HG03025 (cell line): ENCODE data around the gene POLR2L.

Experiments used
- ATAC-seq: cut with Tn5 transposase; IDR thresholded peaks from one replicate; pipeline ENCODE4 v1.9.1; 2021; ENCODE audit warnings: mild to moderate bottlenecking, moderate library complexity; ENCODE audit not compliant: unreplicated experiment, low FRiP score

POLR2L gene

DNA sequence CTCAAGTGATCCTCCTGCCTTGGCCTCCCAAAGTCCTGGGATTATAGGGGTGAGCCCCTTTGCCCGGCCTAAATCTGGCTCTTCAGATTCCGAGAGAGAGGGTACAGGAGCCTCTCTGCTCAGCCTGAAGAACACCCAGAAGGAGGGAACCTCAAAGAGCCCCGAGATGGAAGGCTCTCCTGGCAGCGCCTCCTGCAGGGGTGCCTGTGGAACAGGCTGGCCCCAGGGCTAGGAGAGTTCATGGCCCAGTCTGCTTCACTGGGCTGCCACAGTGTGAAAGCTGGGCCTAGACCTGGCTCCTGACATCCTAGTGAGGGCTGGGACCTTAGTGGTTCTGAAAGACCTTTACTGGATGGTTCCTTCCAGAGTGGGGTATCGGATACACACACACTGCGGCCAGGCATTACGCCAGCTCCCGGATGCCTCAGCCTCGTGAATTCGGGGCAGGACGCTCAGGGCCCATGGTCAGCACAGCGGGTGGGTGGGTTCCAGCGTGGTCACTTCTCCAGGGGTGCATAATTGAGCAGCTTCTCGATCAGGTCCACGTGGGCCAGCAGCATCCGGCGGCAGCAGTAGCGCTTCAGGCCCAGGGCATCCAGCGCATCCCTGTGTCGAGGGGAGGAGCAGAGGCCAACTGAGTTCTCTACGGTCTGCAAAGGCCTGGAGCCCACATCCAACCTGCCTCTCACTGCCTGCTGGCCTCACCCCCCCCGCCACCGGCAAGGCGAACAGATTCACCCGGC is 2.3 kb downstream of the POLR2L start:
- ATAC-seq = no peak

DNA sequence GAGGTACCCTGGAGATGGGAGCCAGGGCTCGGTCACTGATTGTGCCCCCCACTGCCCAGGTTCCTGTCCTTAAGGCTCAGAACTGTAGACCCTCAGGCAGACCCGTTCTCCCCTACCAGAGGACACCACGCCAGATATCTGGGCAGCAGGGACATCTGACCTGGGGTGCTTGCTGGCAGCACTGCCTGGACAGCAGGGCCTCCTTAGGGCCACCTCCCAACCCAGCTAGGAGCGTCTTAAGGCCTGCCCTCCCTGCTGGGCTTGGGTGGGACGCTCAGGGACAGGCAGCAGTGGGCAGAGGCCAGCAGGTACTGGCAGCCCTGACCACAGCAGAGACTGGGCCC is 3.1 kb downstream of the POLR2L start:
- no peak for ATAC-seq

DNA sequence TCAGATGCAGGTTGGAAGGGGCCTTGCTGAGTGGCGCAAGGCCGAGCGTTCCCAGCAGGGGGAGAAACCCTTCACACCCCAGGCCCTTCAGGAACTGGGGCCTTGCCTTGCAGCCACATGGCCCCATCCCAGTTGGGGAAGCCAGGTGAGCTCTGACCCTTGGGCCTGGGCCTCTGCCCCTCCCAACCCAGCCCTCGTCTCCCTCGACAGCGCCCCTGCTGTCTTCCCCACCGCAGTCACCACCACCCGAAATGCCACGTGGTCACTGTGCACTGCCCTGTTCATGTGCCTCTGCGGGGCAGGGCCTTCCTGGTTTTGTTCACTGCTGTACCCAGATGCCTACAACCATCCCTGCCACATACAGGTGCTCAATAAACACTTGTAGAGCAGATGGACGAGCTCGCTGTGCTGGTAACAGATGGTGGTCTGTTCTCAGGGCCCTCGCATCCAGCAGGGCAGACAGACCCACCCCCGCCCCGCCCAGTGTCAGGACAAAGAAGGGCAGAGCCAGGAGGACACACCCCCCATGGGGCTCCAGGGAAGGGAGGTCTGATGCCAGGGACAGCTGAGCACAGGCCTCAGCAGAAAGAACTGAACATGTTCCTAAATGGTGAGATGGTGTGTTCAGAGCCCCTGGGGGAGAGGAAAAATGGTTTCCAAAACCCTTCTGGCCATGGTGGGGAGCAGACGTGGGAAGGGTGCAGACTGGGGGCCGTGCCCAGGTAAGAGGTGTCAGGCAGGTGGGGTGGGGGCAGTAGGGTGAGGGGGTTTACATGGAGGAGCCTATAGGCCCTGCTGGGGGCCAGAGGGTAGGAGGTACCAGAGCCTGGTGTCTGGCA is 3.7 kb downstream of the POLR2L start:
- ATAC-seq = no peak

DNA sequence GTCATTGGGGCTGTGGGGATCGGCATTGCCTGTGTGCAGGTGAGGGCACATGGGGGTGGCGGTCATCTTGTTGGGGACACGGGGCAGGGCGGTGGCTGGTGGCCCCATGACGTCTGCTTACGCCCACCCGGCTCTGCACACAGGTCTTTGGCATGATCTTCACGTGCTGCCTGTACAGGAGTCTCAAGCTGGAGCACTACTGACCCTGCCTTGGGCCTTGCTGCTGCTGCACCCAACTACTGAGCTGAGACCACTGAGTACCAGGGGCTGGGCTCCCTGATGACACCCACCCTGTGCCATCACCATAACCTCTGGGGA is 4.4 kb downstream of the POLR2L start:
- no peak for ATAC-seq

DNA sequence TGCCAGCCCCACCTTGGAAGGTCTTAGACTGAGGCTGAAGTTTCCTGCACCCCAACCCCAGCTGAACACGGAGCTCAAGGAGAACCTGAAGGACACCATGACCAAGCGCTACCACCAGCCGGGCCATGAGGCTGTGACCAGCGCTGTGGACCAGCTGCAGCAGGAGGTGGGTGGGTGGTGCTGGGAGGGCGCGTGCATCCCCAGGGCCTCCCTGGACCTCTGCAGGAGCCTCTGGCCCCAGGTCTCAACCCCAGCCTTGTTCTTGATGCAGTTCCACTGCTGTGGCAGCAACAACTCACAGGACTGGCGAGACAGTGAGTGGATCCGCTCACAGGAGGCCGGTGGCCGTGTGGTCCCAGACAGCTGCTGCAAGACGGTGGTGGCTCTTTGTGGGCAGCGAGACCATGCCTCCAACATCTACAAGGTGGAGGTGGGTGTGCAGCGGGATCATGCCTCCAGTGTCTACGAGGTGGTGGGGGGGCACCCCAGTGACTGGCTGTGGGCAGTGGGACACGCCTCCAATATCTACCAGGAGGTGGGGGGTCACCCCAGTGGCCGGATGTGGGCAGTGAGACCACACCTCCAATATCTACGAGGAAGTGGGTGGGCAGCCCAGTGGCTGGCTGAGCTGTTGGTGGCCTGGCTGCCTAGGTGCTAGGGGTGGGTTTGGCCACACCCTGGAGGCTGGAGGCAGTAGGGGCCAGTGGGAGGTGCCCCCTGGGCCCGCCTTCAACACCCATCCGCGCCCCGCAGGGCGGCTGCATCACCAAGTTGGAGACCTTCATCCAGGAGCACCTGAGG is 4.9 kb downstream of the POLR2L start:
- no peak for ATAC-seq

DNA sequence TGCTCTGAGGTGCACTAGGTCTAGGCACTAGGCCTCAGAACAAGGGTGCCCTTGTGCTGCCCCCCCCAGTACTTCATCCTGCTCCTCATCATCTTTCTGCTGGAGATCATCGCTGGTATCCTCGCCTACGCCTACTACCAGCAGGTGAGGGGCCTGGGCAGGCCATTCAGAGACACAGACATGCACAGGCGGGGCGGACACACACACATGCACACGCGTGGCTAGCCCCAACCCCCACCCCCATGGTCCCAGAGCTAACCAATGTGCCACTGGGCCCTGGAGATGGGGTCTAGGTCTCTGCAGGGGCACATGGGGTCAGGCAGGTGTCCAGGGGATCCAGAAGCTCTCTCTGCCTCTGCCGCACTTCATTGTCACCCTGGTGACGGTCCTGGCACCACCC is 5.6 kb downstream of the POLR2L start:
- ATAC-seq = no peak

DNA sequence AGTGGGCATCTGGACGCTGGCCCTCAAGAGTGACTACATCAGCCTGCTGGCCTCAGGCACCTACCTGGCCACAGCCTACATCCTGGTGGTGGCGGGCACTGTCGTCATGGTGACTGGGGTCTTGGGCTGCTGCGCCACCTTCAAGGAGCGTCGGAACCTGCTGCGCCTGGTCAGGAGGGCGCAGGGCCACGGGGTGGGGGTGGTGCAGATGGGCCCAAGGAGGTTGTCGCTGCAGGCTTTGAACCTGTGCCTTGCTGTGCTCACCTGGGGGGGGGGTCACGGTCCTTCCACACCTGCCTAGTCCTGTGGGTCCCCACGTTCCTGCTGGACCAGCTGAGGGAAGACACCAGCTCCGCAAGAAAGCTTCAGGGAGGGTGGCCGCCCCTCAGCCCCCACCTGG is 6.1 kb downstream of the POLR2L start:
- ATAC-seq = no peak

DNA sequence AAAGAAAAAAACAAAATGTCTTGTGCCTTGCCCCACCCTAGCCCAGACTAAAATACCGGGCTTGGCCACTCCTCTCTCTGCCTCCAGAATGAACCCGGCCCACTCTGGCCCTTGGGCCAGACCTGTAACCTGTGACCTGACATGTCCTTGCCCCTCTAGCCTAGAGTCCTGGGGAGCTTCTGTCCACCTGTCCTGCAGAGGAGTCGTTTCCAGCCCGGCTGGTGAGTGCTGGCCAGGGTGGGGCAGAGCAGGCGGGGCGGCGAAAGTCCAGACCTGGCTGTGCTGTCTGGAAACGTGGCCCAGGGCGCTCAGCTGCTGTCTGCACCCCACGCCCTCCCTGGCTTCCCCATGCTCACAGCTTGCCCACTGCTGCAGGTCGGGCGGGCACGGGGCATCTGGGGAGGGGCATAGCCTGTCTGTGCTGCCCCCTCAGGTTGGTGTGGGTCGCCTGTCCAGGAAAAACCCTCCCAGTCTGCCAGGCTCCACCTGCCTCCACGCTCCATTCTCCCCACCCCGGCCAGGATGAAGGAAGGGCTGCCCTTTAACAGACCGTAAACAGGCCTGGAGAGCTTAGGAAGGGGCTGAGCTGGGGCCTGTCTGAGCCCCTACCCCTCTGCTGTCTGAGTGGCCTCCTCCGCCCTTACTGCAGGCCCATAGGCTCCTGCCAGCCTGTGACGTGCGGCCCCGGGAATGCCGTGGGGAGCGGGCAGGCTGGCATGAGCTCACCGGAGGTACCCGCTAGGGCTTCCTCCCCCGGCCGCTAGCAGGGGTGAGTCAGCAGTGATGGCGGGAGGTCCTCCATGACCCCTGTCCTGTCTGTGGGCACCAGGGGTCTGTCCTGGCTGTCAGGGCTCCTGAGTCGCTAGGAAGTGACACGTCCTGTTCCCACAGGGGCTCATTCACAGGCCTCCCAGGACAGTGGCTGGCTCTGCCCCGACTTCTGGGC is 7.7 kb downstream of the POLR2L start:
- ATAC-seq = no peak

DNA sequence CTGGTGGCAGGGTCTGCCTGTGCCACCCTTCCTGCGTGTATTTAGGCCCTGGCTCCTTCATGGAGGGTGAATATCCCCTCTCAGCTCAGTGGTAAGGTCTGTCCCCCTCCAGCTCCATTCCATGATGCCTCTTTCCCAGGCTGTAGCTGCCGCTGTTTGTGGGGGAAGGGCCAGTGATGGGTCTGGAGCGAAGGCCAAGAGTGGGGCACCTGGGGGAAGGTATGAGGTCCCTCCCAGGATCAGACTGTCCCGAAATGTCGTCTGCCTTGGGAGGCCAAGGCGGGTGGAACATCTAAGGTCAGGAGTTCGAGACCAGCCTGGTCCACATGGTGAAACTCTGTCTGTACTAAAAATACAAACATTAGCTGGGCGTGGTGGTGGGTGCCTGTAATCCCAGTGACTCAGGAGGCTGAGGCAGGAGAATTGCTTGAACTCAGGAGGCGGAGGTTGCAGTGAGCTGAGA is 8.4 kb downstream of the POLR2L start:
- no peak for ATAC-seq

DNA sequence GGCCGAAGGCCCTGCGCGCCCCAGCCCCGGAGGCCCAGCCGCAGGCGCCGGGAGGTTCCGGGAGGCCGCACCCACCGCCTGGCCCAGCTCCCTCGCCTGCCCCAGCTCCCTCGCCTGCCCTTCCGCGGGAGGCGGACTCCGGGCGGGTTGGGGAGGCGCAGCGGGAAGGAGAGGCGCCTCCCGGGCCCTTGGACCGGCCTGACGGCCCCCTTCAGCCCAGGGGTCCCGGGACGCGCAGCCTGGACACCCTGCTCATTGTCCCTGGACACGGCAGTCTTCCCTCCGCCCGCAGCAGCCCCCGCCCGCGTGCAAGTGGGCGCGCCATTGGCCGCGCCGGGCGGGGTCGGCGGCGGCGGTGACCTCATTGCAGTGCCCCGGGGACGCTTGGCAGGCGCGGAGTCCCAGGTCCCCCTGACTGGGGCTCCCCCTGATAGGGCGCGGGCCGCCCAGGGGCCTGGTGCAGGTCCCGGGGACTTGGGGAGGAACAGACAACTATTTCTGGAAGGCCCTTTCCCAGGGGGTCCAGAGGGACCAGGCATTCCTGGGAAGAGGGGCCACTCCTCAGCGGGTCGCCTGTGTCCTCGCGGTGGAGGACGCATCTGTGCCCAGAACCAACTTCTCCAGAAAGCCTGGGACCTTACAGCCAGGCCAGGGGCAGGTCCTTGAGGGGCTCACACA is 9.1 kb downstream of the POLR2L start:
- no peak for ATAC-seq

DNA sequence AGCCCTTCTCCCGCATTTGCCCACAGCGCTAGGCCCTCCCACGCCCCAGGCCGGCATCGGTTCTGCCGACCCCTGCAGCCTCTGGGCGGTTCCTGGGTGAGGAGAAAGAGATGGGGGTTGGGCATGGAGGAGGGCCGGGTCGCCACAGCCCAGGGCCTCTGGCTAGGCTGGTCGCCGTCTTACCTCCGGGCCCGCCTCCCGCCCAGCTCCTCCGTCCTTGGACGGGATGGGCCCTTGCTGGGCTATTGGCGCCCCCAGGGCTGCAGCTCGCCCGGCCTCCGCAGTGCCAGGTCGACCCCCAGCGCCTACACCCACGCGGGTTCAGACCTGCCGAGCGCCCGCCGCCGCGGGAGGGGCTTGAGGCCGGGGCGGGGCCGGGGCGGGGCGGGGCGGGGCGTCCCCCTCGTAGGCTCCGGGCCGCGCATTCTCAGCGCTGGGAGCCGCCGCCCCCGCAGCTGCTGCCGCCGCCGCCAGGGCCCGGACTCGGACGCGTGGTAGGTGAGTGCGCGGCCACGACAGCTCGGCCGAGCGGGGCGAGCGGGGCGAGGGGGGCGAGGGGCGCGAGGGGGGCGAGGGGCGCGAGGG is 9.7 kb downstream of the POLR2L start, which contains the start of gene CD151:
CD151 (plus strand) TSS at position 424 of the 585 bp plus-strand sequence. CDS start 3,118 bp downstream, outside the sequence.
- ATAC-seq = no peak

DNA sequence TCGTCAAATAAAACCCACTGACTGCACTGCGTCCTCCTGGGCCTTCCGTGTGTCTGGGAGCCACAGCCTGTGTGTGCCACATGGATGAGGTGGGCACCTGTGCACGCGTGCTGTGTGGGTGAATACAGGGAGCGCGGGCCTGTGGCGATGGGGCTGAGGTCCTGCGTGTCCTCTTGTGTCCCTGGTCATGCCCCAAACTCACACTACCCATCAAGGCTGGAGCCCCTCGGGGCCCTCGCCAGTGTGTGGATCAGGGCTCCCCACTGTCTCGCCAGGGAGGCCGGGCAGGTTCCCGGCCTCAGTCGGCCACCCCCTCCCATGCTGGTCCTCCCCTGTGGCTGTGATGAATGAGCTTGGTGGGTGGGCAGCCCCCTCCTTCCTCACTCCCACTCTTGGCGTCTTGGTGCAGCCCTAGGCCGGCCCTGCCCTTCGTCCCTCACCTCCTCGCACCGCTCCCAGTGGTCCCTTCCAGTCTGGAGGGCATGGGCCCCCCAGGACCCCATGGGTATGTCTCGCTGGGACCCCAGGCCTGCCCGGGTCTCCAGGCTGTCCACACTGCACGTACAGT is 10.3 kb downstream of the POLR2L start:
- no peak for ATAC-seq

DNA sequence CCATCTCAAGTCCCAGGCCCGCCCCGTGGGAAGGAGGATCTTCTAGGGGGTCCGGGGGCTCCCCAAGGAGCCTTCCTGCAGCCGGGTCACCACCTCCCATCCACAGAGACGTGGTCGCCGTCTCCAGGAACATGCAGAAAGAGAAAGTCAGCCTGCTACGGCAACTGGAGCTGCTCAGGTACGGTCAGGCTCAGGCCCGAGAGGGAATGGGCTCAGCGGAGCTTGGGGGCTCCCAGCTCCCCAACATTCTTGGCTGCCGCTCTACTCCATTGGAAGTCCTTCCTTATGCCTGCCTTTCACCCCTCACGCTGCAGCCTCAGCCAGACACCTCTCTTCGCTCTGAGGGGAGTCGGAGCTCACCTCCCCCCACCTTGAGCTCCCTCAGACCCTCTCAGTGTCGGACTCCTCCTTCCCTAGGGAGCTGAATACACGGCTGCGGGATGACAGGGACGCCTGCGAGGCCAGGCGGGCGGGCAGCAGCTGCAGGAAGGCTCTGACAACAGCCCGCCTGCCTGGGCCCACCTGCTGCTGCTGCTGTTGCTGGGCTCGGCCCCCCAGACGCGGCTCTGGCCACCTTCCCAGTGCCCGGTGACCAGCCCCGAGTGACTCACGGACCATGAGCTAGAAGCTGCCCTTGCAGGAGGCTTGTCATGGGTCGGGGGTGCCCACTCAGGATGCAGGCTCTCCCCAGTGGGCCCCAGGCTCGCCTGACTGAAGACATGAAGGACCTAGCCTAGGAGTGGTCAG is 11.0 kb downstream of the POLR2L start:
- no peak for ATAC-seq

DNA sequence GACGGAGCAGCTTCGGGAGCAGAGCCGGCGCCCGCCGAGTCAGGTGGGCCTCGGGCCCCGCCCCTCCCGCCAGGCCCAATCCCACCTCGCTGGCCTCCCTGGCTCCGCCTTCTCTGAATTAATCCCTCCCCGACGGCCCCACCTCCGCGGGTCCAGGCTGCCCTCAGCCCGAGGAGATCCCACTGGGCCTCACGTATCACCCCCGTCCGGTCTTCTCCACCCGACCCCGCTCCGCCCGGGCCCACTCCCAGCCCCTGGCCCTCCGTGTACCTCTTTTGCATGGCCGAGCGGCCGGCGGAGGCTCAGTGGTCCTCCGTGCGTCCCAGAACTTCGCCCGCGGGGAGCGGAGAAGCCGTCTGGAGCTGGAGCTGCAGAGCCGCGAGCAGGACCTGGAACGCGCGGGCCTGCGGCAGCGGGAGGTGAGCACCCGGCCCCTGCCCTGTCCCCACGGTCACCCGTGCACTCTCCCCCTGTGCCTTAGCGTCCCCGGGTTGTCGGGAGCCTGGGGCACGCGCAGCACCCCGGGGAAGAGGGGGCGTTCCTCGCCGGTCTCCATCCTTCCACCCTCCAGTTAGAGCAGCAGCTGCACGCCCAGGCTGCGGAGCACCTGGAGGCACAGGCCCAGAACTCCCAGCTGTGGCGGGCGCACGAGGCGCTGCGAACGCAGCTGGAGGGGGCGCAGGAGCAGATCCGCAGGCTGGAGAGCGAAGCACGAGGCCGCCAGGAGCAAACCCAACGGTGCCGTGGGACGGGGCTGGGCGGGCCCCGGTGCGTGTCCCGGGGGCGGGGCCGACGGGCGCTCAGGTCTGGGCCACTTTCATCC is 11.8 kb downstream of the POLR2L start:
- no peak for ATAC-seq

DNA sequence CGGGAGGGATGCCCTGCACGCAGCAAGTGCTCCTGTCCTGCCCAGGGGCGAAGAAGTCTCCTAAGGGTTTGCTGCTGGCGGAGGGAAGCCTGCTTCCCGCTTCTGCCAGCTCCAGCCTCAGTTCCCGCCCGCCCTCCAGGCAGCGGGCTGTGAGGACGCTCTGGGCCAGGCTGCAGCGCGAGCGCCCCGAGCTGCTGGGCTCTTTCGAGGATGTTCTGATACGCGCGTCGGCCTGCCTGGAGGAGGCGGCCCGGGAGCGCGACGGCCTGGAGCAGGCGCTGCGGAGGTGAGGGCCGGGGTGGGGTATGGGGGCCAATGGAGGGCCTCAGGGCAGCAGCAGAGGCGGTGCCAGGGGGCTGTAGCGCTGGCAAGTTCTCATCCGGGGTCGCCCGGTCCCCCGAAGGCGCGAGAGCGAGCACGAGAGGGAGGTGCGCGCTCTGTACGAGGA is 12.5 kb downstream of the POLR2L start:
- ATAC-seq = no peak

DNA sequence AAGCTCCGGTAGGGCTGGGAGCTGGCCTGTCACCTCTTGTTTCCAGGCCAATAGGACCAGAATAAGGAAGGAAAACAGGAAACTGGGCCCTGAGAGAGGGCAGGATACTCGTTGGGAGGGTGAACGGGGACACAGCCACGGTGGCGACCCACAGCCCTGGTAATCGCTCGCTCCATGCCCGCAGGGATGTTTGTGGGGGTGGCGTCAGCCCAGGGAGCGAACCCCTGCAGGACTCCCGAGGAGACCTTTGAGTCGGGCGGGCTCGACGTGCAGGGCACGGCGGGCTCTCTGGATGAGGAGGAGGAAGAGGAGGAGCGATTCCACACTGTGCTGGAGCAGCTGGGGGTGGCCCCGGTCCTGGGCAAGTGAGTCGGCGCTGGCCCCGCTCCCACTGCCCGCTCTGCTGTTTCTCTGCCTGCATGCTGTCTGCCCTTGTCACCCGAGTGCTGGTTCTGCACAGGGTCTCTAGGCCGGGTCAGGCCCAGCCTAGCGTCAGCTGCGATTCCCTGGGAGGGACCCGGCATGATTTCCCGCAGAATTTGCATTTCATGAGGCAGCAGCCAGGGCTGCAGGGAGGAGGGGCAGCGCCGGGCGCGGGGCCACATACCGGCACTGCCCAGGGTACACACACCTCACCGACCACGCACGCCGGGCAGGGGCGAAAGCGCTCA is 13.0 kb downstream of the POLR2L start:
- no peak for ATAC-seq
